GM23338 (cell line): ENCODE data around the gene AP1G2. TPM values are rescaled to one million over a fixed set of nuclear protein-coding genes. Genes with fewer than 3 reads are reported as not detected.

ENCODE experiments used
- ATAC-seq: fragments of 200-7000 bp; cut with Tn5 transposase; 3 replicates; pipeline ENCODE4 v1.9.1; 2020
- DNase-seq: peaks from one replicate; pipeline ENCODE4 v3.0.0-alpha.2; 2015; ENCODE audit warnings: low spot score
- H2AFZ ChIP-seq: fragments of 200-600 bp; sonication (generic); 2 replicates; pipeline ENCODE4 v1.8.0; 2016; ENCODE audit warnings: antibody characterized with exemption, mild to moderate bottlenecking, moderate library complexity
- H3F3A ChIP-seq: fragments of 200-600 bp; sonication (generic); replicated peaks from 2 replicates; pipeline ENCODE4 v1.8.0; 2017; ENCODE audit warnings: antibody characterized with exemption, mixed run types, low read depth
- H3K27ac ChIP-seq: fragments of 200-600 bp; sonication (generic); 2 replicates; pipeline ENCODE4 v1.6.1; 2016; ENCODE audit warnings: low read depth
- H3K27me3 ChIP-seq: fragments of 200-600 bp; sonication (generic); 2 replicates; pipeline ENCODE4 v1.8.0; 2016; ENCODE audit warnings: mild to moderate bottlenecking, mixed run types, moderate library complexity; ENCODE audit not compliant: insufficient read depth
- H3K36me3 ChIP-seq: fragments of 200-600 bp; sonication (generic); 2 replicates; pipeline ENCODE4 v1.8.0; 2016; ENCODE audit warnings: mild to moderate bottlenecking; ENCODE audit not compliant: insufficient read depth
- H3K4me1 ChIP-seq: fragments of 200-600 bp; sonication (generic); 2 replicates; pipeline ENCODE4 v1.8.0; 2016; ENCODE audit warnings: mild to moderate bottlenecking, moderate library complexity; ENCODE audit not compliant: insufficient read depth
- H3K4me2 ChIP-seq: fragments of 200-600 bp; sonication (generic); 2 replicates; pipeline ENCODE4 v1.7.1; 2017; ENCODE audit warnings: mixed run types
- H3K4me3 ChIP-seq: fragments of 200-600 bp; sonication (generic); 2 replicates; pipeline ENCODE4 v1.6.1; 2016; ENCODE audit warnings: mixed run types
- H3K79me2 ChIP-seq: fragments of 200-600 bp; sonication (generic); replicated peaks from 2 replicates; pipeline ENCODE4 v1.8.0; 2017; ENCODE audit warnings: mild to moderate bottlenecking; ENCODE audit not compliant: insufficient read depth
- H3K9me2 ChIP-seq: fragments of 200-600 bp; sonication (generic); 2 replicates; pipeline ENCODE4 v1.8.0; 2017; ENCODE audit not compliant: insufficient read depth
- H4K20me1 ChIP-seq: fragments of 200-600 bp; sonication (generic); replicated peaks from 2 replicates; pipeline ENCODE4 v1.8.0; 2017; ENCODE audit warnings: mild to moderate bottlenecking; ENCODE audit not compliant: insufficient read depth
- H3K27ac Mint-ChIP-seq: 2 replicates; pipeline ENCODE4 v1.8.0; 2020; ENCODE audit warnings: inconsistent platforms, mild to moderate bottlenecking, moderate library complexity, mixed read lengths
- H3K27me3 Mint-ChIP-seq: 3 replicates; pipeline ENCODE4 v1.8.0; 2022; ENCODE audit warnings: low read depth, mild to moderate bottlenecking, moderate library complexity, mixed read lengths, inconsistent platforms; ENCODE audit not compliant: insufficient read depth, poor library complexity
- H3K36me3 Mint-ChIP-seq: 3 replicates; pipeline ENCODE4 v1.8.0; 2021; ENCODE audit warnings: low read depth, mild to moderate bottlenecking, inconsistent platforms, moderate library complexity, mixed read lengths
- H3K4me1 Mint-ChIP-seq: 3 replicates; pipeline ENCODE4 v1.8.0; 2020; ENCODE audit warnings: mild to moderate bottlenecking, inconsistent platforms, mixed read lengths
- H3K4me3 Mint-ChIP-seq: 3 replicates; pipeline ENCODE4 v1.8.0; 2021; ENCODE audit warnings: moderate library complexity, mild to moderate bottlenecking, inconsistent platforms, mixed read lengths
- H3K9me3 Mint-ChIP-seq: 3 replicates; pipeline ENCODE4 v1.8.0; 2020; ENCODE audit warnings: moderate library complexity, mild to moderate bottlenecking, inconsistent platforms, mixed read lengths
- CREB1 ChIP-seq: fragments of 250-450 bp; sonication (Bioruptor Pico); IDR thresholded peaks from 2 replicates; pipeline ENCODE4 v1.5.0; 2020; ENCODE audit warnings: low read depth, mild to moderate bottlenecking, moderate library complexity
- CTCF ChIP-seq, 2 experiments: fragments of 200-600 bp in 1 of 2; sonication (generic) in 1 of 2; conservative IDR thresholded peaks; 2 replicates each; pipeline versions ENCODE4 v1.5.1 to v1.6.1; 2016 to 2017; ENCODE audit warnings: antibody characterized with exemption in 2 of 2, low read depth in 2 of 2, mild to moderate bottlenecking in 2 of 2, moderate library complexity in 1 of 2
- EZH2 ChIP-seq: fragments of 200-600 bp; sonication (generic); IDR thresholded peaks from one replicate; pipeline ENCODE4 v1.8.0; 2017; ENCODE audit warnings: antibody characterized with exemption, mild to moderate bottlenecking, low read depth; ENCODE audit not compliant: unreplicated experiment
- EZH2phosphoT487 ChIP-seq: fragments of 200-600 bp; sonication (generic); IDR thresholded peaks from one replicate; pipeline ENCODE4 v1.8.1; 2018; ENCODE audit warnings: antibody characterized with exemption; ENCODE audit not compliant: unreplicated experiment
- JUNB ChIP-seq: IDR thresholded peaks from one replicate; pipeline ENCODE4 v1.6.1; 2016; ENCODE audit warnings: antibody characterized with exemption; ENCODE audit not compliant: unreplicated experiment
- NANOG ChIP-seq: IDR thresholded peaks from 2 replicates; pipeline ENCODE4 v1.6.1; 2016; ENCODE audit warnings: antibody characterized with exemption, borderline replicate concordance
- POLR2AphosphoS5 ChIP-seq: IDR thresholded peaks from 2 replicates; pipeline ENCODE4 v1.6.1; 2016; ENCODE audit warnings: antibody characterized with exemption, low read depth
- STAT1 ChIP-seq: IDR thresholded peaks from one replicate; pipeline ENCODE4 v1.6.1; 2016; ENCODE audit warnings: antibody characterized with exemption; ENCODE audit not compliant: unreplicated experiment
- ZNF114 ChIP-seq: fragments of 250-450 bp; sonication (Bioruptor Pico); IDR thresholded peaks from 2 replicates; pipeline ENCODE4 v1.5.0; 2020; ENCODE audit warnings: mild to moderate bottlenecking, moderate library complexity
- ZNF331 ChIP-seq: fragments of 250-450 bp; sonication (Bioruptor Pico); IDR thresholded peaks from 2 replicates; pipeline ENCODE4 v1.5.0; 2020; ENCODE audit warnings: low read depth, mild to moderate bottlenecking, moderate library complexity
- ZNF462 ChIP-seq: fragments of 250-450 bp; sonication (Bioruptor Pico); IDR thresholded peaks from 2 replicates; pipeline ENCODE4 v1.5.0; 2020; ENCODE audit warnings: mild to moderate bottlenecking, moderate library complexity
- polyA plus RNA-seq: library from polyadenylated mRNA; unstranded; fragments of >200 nt; fragmentation: Nextera tagmentation; extraction: Ambion mirVana; gene quantifications from 2 replicates; pipeline ENCODE4 v1.2.1, GENCODE V29; 2016
- total RNA-seq: library from RNA; depleted of rRNA; stranded (reverse); fragments of >200 nt; shearing (Covaris generic); gene quantifications from 2 replicates; pipeline ENCODE4 v1.2.3, GENCODE V29; 2014
- TF ChIP-seq, protein P1 (sequence below): IDR thresholded peaks from 2 replicates; pipeline ENCODE4 v1.6.1; 2016; ENCODE audit warnings: antibody characterized with exemption

The AP1G2 gene
- total and polyA plus RNA-seq, 2 experiments from 2014 or later = 55.3 to 63.5 TPM

- Mint-ChIP-seq H3K4me1 (peaks cover 48% of the 10 kb centered on the region), H3K4me3 (no peak overlapping the region), H3K27ac (peak overlapping the region; percentile 30; the same call in 1 of the 2 replicates), H3K36me3 (peaks cover 77% of the 10 kb centered on the region), H3K9me3 (no peaks in the 10 kb centered on the region; the same call in 2 of the 3 replicates), H3K27me3 (peaks cover 19% of the 10 kb centered on the region)
- TF ChIP-seq ZNF114 = no peak
- TF ChIP-seq NANOG = no peak
- TF ChIP-seq ZNF331 (CRISPR knock-in tag) = no peak
- no peak for TF ChIP-seq CTCF (conservative IDR thresholded peaks at IDR 0.05; ENCODE audit: low read depth in 2 of 2)
- TF ChIP-seq, protein P1, sequence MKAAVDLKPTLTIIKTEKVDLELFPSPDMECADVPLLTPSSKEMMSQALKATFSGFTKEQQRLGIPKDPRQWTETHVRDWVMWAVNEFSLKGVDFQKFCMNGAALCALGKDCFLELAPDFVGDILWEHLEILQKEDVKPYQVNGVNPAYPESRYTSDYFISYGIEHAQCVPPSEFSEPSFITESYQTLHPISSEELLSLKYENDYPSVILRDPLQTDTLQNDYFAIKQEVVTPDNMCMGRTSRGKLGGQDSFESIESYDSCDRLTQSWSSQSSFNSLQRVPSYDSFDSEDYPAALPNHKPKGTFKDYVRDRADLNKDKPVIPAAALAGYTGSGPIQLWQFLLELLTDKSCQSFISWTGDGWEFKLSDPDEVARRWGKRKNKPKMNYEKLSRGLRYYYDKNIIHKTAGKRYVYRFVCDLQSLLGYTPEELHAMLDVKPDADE = no peak
- no peak for TF ChIP-seq STAT1
- no peak for TF ChIP-seq JUNB
- no peak for TF ChIP-seq CREB1 (CRISPR knock-in tag)
- no peak for TF ChIP-seq POLR2AphosphoS5
- no peaks in the 10 kb centered on the region; the same call in 1 of the 2 replicates for H4K20me1 ChIP-seq
- DNase-seq (no peak), ATAC-seq (no peak)
- no peak overlapping the region for H3K4me2 ChIP-seq
- H3K4me3 ChIP-seq = no peak overlapping the region
- no peaks in the 10 kb centered on the region for H3K27me3 ChIP-seq
- no peaks in the 10 kb centered on the region for H3F3A ChIP-seq
- peaks cover 10% of the 10 kb centered on the region for H3K4me1 ChIP-seq
- H3K27ac ChIP-seq = no peak overlapping the region
- no peak overlapping the region for H2AFZ ChIP-seq
- peaks cover 8% of the 10 kb centered on the region for H3K36me3 ChIP-seq
- H3K9me2 ChIP-seq = no peaks in the 10 kb centered on the region
- H3K79me2 ChIP-seq = peaks cover 7% of the 10 kb centered on the region
Measured at GRCh38 chr14:23531391-23531790, 36.2 kb downstream of the AP1G2 start.

DNA sequence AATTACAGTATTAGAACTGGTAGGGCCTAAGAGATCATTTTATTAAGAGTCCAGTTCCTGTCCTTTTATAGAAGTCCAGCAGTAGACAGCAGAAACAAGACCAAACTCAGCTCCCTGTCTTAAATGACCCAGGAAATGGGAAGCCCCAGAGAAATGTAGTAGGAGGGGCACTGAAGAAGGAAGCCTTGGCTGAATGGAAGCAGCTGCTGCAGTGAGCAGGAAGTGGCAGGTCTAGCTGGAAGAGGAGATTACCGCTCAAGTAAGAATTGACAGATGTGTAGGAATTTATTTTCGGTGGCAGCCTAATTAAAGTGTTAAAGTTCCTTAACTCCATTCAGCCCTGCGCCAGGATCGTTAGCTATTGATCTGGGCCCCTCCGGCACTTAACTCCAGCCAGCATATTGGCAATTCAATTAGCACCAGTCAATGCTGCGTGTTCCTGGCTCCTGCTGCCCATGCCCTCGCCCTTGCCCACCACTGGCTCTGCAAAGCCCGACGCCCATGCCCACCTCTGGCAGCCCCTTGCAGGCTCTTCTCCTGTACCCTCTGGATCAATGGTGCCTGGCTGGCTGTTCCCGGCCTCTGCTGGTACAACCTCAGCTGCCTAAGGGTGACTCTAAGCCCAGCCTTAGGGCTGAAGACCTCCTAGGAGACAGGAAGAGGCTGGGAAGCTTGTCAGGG lies 37.1 kb downstream of the AP1G2 start:
- H3K27ac ChIP-seq = no peak overlapping the region
- peaks cover 21% of the 10 kb centered on the region for H3K27me3 Mint-ChIP-seq
- H3K4me1 Mint-ChIP-seq = peaks cover 49% of the 10 kb centered on the region
- no peaks in the 10 kb centered on the region; the same call in 2 of the 3 replicates for H3K9me3 Mint-ChIP-seq
- no peaks in the 10 kb centered on the region; the same call in 1 of the 2 replicates for H4K20me1 ChIP-seq
- H3K79me2 ChIP-seq = no peaks in the 10 kb centered on the region; the same call in 1 of the 2 replicates
- ATAC-seq (no peak), DNase-seq (no peak)
- H3K4me2 ChIP-seq = no peak overlapping the region
- H2AFZ ChIP-seq = no peak overlapping the region
- H3K36me3 ChIP-seq = peaks cover 3% of the 10 kb centered on the region; the same call in 1 of the 2 replicates
- peaks cover 79% of the 10 kb centered on the region for H3K36me3 Mint-ChIP-seq
- H3K27me3 ChIP-seq = no peaks in the 10 kb centered on the region
- H3F3A ChIP-seq = no peaks in the 10 kb centered on the region
- no peak overlapping the region; the same call in 1 of the 2 replicates for H3K27ac Mint-ChIP-seq
- H3K4me3 Mint-ChIP-seq = no peak overlapping the region
- H3K4me3 ChIP-seq = no peak overlapping the region
- H3K9me2 ChIP-seq = no peaks in the 10 kb centered on the region
- peaks cover 4% of the 10 kb centered on the region; the same call in 1 of the 2 replicates for H3K4me1 ChIP-seq
- no peak for TF ChIP-seq EZH2phosphoT487
- TF ChIP-seq NANOG = no peak
- no peak for TF ChIP-seq EZH2
- no peak for TF ChIP-seq ZNF331 (CRISPR knock-in tag)
- TF ChIP-seq ZNF114 = no peak
- TF ChIP-seq ZNF462 = no peak
- no peak for TF ChIP-seq POLR2AphosphoS5
- no peak for TF ChIP-seq STAT1
- no peak for TF ChIP-seq CREB1 (CRISPR knock-in tag)
